GM12878 (cell line): Measurements from ENCODE around the gene LAMA4. TPM values are rescaled to one million over a fixed set of nuclear protein-coding genes. Genes with fewer than 3 reads are reported as not detected.

Experiments
- ATAC-seq: fragments of 200-7000 bp; cut with Tn5 transposase; 3 replicates; pipeline ENCODE4 v1.9.1; 2020; ENCODE audit warnings: mild to moderate bottlenecking, moderate library complexity
- BruUV-seq: library from RNA; stranded (reverse); fragments of 400-500 nt; replicated peaks from 2 replicates; lab custom pipeline; 2021; lab: Mats Ljungman, UMichigan
- CTCF ChIA-PET: fragments of 300-600 bp; sonication (Branson Sonifier 250); formaldehyde crosslinking; extraction: SDS; loops from one replicate; lab custom pipeline; 2021; ENCODE audit warnings: inconsistent platforms; lab: Yijun Ruan, JAX
- POLR2A ChIA-PET: fragments of 350-600 bp; formaldehyde crosslinking; extraction: SDS; loops from one replicate; lab custom pipeline; 2021; ENCODE audit warnings: inconsistent platforms; lab: Charles Lee
- RAD21 ChIA-PET: fragments of 300-600 bp; sonication (Branson Sonifier 250); formaldehyde crosslinking; loops from one replicate; lab custom pipeline; 2023; ENCODE audit warnings: antibody characterized with exemption; ENCODE audit not compliant: unreplicated experiment; lab: Charles Lee
- SMC1A ChIA-PET: fragments of 300-600 bp; sonication (Branson Sonifier 250); formaldehyde crosslinking; loops from one replicate; lab custom pipeline; 2023; ENCODE audit not compliant: unreplicated experiment, uncharacterized antibody; lab: Charles Lee
- DNase-seq: peaks from one replicate; pipeline ENCODE4 v3.0.0-alpha.2; 2011; ENCODE audit warnings: low read depth, low spot score
- FAIRE-seq: peaks from 3 replicates; lab custom pipeline; 2011; peaks lifted over from hg19 to GRCh38; lab: Jason Lieb, UNC
- H2AFZ ChIP-seq: 2 replicates; pipeline ENCODE4 v1.6.0; 2011; ENCODE audit warnings: low read depth, low read length, control low read depth; ENCODE audit not compliant: control insufficient read depth
- H3K27ac ChIP-seq: 2 replicates; pipeline ENCODE4 v1.5.1; 2011; ENCODE audit warnings: control low read depth; ENCODE audit not compliant: control insufficient read depth, insufficient read depth
- H3K27me3 ChIP-seq, 2 experiments: replicated peaks in 1 of 2; 2 replicates each; pipeline versions ENCODE4 v1.6.0 to v1.6.1; 2011; ENCODE audit warnings: low read length in 1 of 2; ENCODE audit not compliant: control insufficient read depth in 2 of 2, insufficient read depth in 2 of 2
- H3K36me3 ChIP-seq, 2 experiments: 2 replicates each; pipeline ENCODE4 v1.5.1; 2011; ENCODE audit warnings: low read length in 1 of 2; ENCODE audit not compliant: control insufficient read depth in 2 of 2, insufficient read depth in 2 of 2
- H3K4me1 ChIP-seq: 2 replicates; pipeline ENCODE4 v1.6.1; 2011; ENCODE audit warnings: mild to moderate bottlenecking, low read length, moderate library complexity, mixed read lengths; ENCODE audit not compliant: control insufficient read depth, insufficient read depth
- H3K4me2 ChIP-seq: 2 replicates; pipeline ENCODE4 v1.6.0; 2011; ENCODE audit warnings: control low read depth; ENCODE audit not compliant: control insufficient read depth, insufficient read depth
- H3K4me3 ChIP-seq: fragments of 200-600 bp; sonication (generic); 2 replicates; pipeline ENCODE4 v1.5.1; 2016
- H3K79me2 ChIP-seq: 2 replicates; pipeline ENCODE4 v1.6.0; 2011; ENCODE audit warnings: low read length; ENCODE audit not compliant: control insufficient read depth, insufficient read depth
- H3K9ac ChIP-seq: 2 replicates; pipeline ENCODE4 v1.8.0; 2011; ENCODE audit warnings: low read length, control low read depth, mixed read lengths; ENCODE audit not compliant: control insufficient read depth, insufficient read depth
- H3K9me3 ChIP-seq: replicated peaks from 3 replicates; pipeline ENCODE4 v1.5.1; 2011; ENCODE audit warnings: mild to moderate bottlenecking, low read length; ENCODE audit not compliant: control insufficient read depth, insufficient read depth
- H4K20me1 ChIP-seq: 2 replicates; pipeline ENCODE4 v1.6.0; 2011; ENCODE audit not compliant: control insufficient read depth, insufficient read depth
- BCL11A ChIP-seq: IDR thresholded peaks from 2 replicates; pipeline ENCODE4 v1.6.1; 2011; ENCODE audit warnings: low read depth, low read length
- CHD2 ChIP-seq: IDR thresholded peaks from 2 replicates; pipeline ENCODE4 v1.6.1; 2011; ENCODE audit warnings: low read depth, low read length, improper control_type of control experiment, borderline replicate concordance
- CREM ChIP-seq: IDR thresholded peaks from 2 replicates; pipeline ENCODE4 v1.6.1; 2014; ENCODE audit warnings: antibody characterized with exemption, low read depth
- EED ChIP-seq: sonication (generic); IDR thresholded peaks from 2 replicates; pipeline ENCODE4 v1.6.1; 2016; ENCODE audit warnings: antibody characterized with exemption, low read depth
- JUND ChIP-seq: IDR thresholded peaks from 2 replicates; pipeline ENCODE4 v1.6.1; 2012; ENCODE audit warnings: low read depth, mild to moderate bottlenecking, low read length, improper control_type of control experiment, moderate library complexity
- KAT2A ChIP-seq: conservative IDR thresholded peaks from 2 replicates; pipeline ENCODE4 v1.6.1; 2011; ENCODE audit warnings: low read depth, low read length; ENCODE audit not compliant: control insufficient read depth
- RUNX3 ChIP-seq: IDR thresholded peaks from 2 replicates; pipeline ENCODE4 v1.6.1; 2012; ENCODE audit warnings: low read length, inconsistent platforms
- TAF1 ChIP-seq: IDR thresholded peaks from 2 replicates; pipeline ENCODE4 v1.6.1; 2011; ENCODE audit warnings: mild to moderate bottlenecking, low read depth, low read length, borderline replicate concordance
- TCF7 ChIP-seq: IDR thresholded peaks from 2 replicates; pipeline ENCODE4 v1.6.1; 2014; ENCODE audit warnings: antibody characterized with exemption, borderline replicate concordance
- ZNF274 ChIP-seq: IDR thresholded peaks from one replicate; pipeline ENCODE4 v1.8.0; 2011; ENCODE audit not compliant: insufficient read length, insufficient read depth
- WGBS: methylation state at CpG from one replicate; pipeline ENCODE4 v1.1.6; 2016; ENCODE audit warnings: low lambda C conversion rate; ENCODE audit not compliant: insufficient replicate concordance, insufficient coverage; ENCODE audit errors: missing lambda C conversion rate; 5-methylcytosine and 5-hydroxymethylcytosine counted together
- in situ Hi-C: fragments of 300-500 bp; cut with MboI; formaldehyde crosslinking; loops from 9 replicates; pipeline ENCODE4 v1.14.3; 2018; ENCODE audit warnings: mixed read lengths
- intact Hi-C: fragments of 100-400 bp; cut with micrococcal nuclease; formaldehyde crosslinking; loops from one replicate; pipeline ENCODE4 v1.14.2; 2022; ENCODE audit not compliant: unreplicated experiment
- polyA plus RNA-seq, 11 experiments: library from polyadenylated mRNA; depleted of rRNA in 4 of 11; unstranded in 6 of 11; stranded (reverse) in 5 of 11; fragments of >200 nt; fragmentation: Nextera tagmentation in 4 of 11; fragmentation: Illumina TruSeq in 1 of 11; extraction: Ambion mirVana in 4 of 11; extraction: Trizol in 1 of 11; gene quantifications; 1 replicate in 1 of 11; 2 replicates in 10 of 11; pipeline versions ENCODE4 v1.2.1 to v1.2.3, GENCODE V29; 2011 to 2016; ENCODE audit warnings: inconsistent platforms in 2 of 11, missing spikeins in 2 of 11, low read depth in 1 of 11
- total RNA-seq, 4 experiments: library from RNA; depleted of rRNA in 3 of 4; stranded (reverse); fragments of >200 nt in 3 of 4; fragmentation: Illumina TruSeq in 1 of 4; extraction: Trizol in 1 of 4; gene quantifications; 2 replicates each; pipeline versions ENCODE4 v1.2.1 to v1.2.3, GENCODE V29; 2013 to 2021
- TF ChIP-seq, protein P1 (sequence below): IDR thresholded peaks from 2 replicates; pipeline ENCODE4 v1.6.1; 2011; ENCODE audit warnings: low read depth, low read length, improper control_type of control experiment, borderline replicate concordance
- TF ChIP-seq, protein P2 (sequence below): fragments of 450-650 bp; formaldehyde crosslinking; IDR thresholded peaks from 2 replicates; pipeline ENCODE4 v1.5.0; 2022; ENCODE audit warnings: mild to moderate bottlenecking, missing genetic modification characterization

Gene LAMA4
- total and polyA plus RNA-seq, 10 of the 15 experiments (the other 5 are each of a cell fraction or from before 2014, with no cell fraction given) = 0.11 to 0.21 (median 0.14) TPM; not detected in 7

DNA sequence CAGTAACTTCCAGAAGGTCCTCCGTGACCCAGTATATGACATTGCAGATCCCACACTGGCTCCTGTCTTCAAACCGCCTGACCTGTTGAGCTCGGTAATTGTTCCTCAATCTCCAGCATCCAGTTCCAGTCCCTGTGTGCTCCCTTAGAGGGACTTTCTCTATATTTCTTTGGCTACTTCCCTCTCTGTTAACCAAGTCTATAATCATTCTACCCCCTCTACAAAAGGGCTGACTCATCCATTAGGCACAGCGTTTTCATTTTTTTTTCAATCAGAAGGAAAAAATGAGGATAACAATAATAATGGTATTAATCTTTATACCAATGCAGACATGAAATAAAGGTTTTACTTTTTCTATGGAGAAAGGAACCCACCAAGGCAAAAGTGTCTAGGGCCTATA lies 97.7 kb downstream of the LAMA4 start:
- BruUV-seq = no TSS peak
- POLR2A ChIA-PET = no interaction called here
- Histone ChIP-seq H3K4me2 (no peak overlapping the region), H3K4me3 (no peak overlapping the region), H3K36me3 (no peaks in the 10 kb centered on the region), H3K4me1 (peaks cover 3% of the 10 kb centered on the region; the same call in 1 of the 2 replicates), H3K27ac (no peak overlapping the region), H4K20me1 (no peaks in the 10 kb centered on the region), H3K9me3 (no peaks in the 10 kb centered on the region), H3K27me3 (peaks cover 0 to 4% of the 10 kb centered on the region in 2 experiments; a peak in 1 of 4 replicates), H3K79me2 (no peaks in the 10 kb centered on the region), H2AFZ (no peak overlapping the region), H3K9ac (no peak overlapping the region)
- FAIRE-seq = no peak
- SMC1A ChIA-PET = no interaction called here
- RAD21 ChIA-PET = no interaction called here
- CTCF ChIA-PET = no interaction called here
- DNase-seq = no peak
- intact Hi-C loops = no loop called here
- in situ Hi-C loops = no loop called here
- 47% methylated on average over 4 of the region's 4 CpGs for WGBS
- TF ChIP-seq, protein P1, sequence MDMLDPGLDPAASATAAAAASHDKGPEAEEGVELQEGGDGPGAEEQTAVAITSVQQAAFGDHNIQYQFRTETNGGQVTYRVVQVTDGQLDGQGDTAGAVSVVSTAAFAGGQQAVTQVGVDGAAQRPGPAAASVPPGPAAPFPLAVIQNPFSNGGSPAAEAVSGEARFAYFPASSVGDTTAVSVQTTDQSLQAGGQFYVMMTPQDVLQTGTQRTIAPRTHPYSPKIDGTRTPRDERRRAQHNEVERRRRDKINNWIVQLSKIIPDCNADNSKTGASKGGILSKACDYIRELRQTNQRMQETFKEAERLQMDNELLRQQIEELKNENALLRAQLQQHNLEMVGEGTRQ = no peak
- TF ChIP-seq CREM (no peak), CHD2 (no peak), KAT2A (no peak)
- ATAC-seq = no peak

DNA sequence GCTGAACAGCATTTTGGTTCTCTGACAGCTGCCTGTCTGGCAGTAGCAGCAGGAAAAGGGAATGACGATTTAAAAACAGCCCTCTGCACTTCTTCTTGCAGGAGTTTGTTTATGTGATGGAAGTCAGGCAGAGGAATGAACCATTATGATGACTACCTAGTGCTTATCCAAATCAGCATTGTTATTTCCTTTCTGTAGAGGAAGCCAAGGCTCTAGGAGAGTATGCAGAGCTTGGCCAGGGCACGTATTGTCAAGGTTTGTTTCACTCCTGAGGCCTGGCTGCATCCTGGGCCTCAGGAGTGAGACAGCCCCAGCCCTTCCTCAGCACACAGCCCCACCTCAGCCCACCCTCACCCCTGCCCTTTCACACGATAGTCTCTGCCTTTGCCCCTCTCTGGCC lies 98.5 kb downstream of the LAMA4 start:
- H3K79me2 ChIP-seq = no peaks in the 10 kb centered on the region
- ChIA-PET CTCF (no interaction called here), POLR2A (no interaction called here), SMC1A (no interaction called here), RAD21 (no interaction called here)
- H3K9me3 ChIP-seq = no peaks in the 10 kb centered on the region
- no peak; the same call in 2 of the 3 replicates for ATAC-seq
- intact Hi-C loops (no loop called here), in situ Hi-C loops (no loop called here)
- TF ChIP-seq ZNF274 = no peak
- no peak for TF ChIP-seq EED
- no peak for TF ChIP-seq JUND
- no peak for TF ChIP-seq RUNX3
- TF ChIP-seq, protein P2, sequence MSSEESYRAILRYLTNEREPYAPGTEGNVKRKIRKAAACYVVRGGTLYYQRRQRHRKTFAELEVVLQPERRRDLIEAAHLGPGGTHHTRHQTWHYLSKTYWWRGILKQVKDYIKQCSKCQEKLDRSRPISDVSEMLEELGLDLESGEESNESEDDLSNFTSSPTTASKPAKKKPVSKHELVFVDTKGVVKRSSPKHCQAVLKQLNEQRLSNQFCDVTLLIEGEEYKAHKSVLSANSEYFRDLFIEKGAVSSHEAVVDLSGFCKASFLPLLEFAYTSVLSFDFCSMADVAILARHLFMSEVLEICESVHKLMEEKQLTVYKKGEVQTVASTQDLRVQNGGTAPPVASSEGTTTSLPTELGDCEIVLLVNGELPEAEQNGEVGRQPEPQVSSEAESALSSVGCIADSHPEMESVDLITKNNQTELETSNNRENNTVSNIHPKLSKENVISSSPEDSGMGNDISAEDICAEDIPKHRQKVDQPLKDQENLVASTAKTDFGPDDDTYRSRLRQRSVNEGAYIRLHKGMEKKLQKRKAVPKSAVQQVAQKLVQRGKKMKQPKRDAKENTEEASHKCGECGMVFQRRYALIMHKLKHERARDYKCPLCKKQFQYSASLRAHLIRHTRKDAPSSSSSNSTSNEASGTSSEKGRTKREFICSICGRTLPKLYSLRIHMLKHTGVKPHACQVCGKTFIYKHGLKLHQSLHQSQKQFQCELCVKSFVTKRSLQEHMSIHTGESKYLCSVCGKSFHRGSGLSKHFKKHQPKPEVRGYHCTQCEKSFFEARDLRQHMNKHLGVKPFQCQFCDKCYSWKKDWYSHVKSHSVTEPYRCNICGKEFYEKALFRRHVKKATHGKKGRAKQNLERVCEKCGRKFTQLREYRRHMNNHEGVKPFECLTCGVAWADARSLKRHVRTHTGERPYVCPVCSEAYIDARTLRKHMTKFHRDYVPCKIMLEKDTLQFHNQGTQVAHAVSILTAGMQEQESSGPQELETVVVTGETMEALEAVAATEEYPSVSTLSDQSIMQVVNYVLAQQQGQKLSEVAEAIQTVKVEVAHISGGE (CRISPR knock-in tag) = no peak
- TF ChIP-seq TCF7 = no peak
- no peak for TF ChIP-seq BCL11A
- TF ChIP-seq TAF1 = no peak
- no peaks in the 10 kb centered on the region for H3K36me3 ChIP-seq
- WGBS = 4% methylated on average over 3 of the region's 3 CpGs
- DNase-seq = no peak
- no peak overlapping the region for H3K9ac ChIP-seq
- H3K4me2 ChIP-seq = no peak overlapping the region
- no peak for FAIRE-seq
- H3K4me1 ChIP-seq = peaks cover 3% of the 10 kb centered on the region; the same call in 1 of the 2 replicates
- no peak overlapping the region for H3K4me3 ChIP-seq
- H3K27ac ChIP-seq = no peak overlapping the region
- H2AFZ ChIP-seq = peak overlapping the region; percentile 21; the same call in 1 of the 2 replicates
- no peaks in the 10 kb centered on the region for H4K20me1 ChIP-seq
- peaks cover 0 to 4% of the 10 kb centered on the region in 2 experiments; a peak in 1 of 4 replicates for H3K27me3 ChIP-seq
- no TSS peak for BruUV-seq
